Thyroid gland (tissue), 4 donors: Measurements from ENCODE around the gene ZNF182. TPM values are rescaled to one million over a fixed set of nuclear protein-coding genes. Genes with fewer than 3 reads are reported as not detected.
"Not testable (repeated sequence)": the region's sequence is repeated elsewhere in the genome, so short reads cannot be mapped to it uniquely, and the experiment has no call there.

Experiments
- DNase-seq, 2 donors: peaks; one replicate each; pipeline ENCODE4 v3.0.0-alpha.2; 2019
- H3K27ac ChIP-seq, 3 donors: fragments of 200-600 bp; sonication (generic); 1 replicate in 2 of 3; 2 replicates in 1 of 3; pipeline ENCODE4 v1.5.1; 2016 to 2019; ENCODE audit warnings: mild to moderate bottlenecking in 1 of 3, moderate library complexity in 1 of 3
- H3K27me3 ChIP-seq: fragments of 200-600 bp; sonication (generic); one replicate; pipeline ENCODE4 v1.5.1; 2019
- H3K36me3 ChIP-seq, 2 donors: fragments of 200-600 bp; sonication (generic); one replicate each; pipeline ENCODE4 v1.5.1; 2016 to 2019
- H3K4me1 ChIP-seq, 2 donors: fragments of 200-600 bp; sonication (generic); one replicate each; pipeline ENCODE4 v1.5.1; 2017 to 2019
- H3K4me3 ChIP-seq, 3 donors: fragments of 200-600 bp; sonication (generic); replicated peaks in 1 of 3; 1 replicate in 2 of 3; 2 replicates in 1 of 3; pipeline ENCODE4 v1.5.1; 2016; ENCODE audit warnings: mild to moderate bottlenecking in 1 of 3
- H3K9me3 ChIP-seq: fragments of 200-600 bp; sonication (generic); one replicate; pipeline ENCODE4 v1.5.1; 2017
- CTCF ChIP-seq, 6 experiments: fragments of 200-600 bp in 3 of 6; fragments of 450-650 bp in 3 of 6; sonication (generic) in 3 of 6; IDR thresholded peaks; one replicate each; pipeline ENCODE4 v1.5.1; 2016 to 2019; ENCODE audit warnings: antibody characterized with exemption in 6 of 6, mild to moderate bottlenecking in 2 of 6, inconsistent platforms in 1 of 6, moderate library complexity in 1 of 6
- POLR2A ChIP-seq, 2 donors: fragments of 450-650 bp; IDR thresholded peaks; one replicate each; pipeline ENCODE4 v1.6.1; 2017; ENCODE audit warnings: antibody characterized with exemption in 2 of 2, mild to moderate bottlenecking in 2 of 2, moderate library complexity in 1 of 2
- WGBS, 2 donors: methylation state at CpG; one replicate each; pipeline ENCODE4 v1.1.5; 2017; 5-methylcytosine and 5-hydroxymethylcytosine counted together
- intact Hi-C: fragments of 100-400 bp; cut with DNase I; formaldehyde crosslinking; loops from one replicate; pipeline ENCODE4 v1.15.1; 2023
- total RNA-seq, 4 donors: library from RNA; depleted of rRNA; stranded (reverse); fragments of >200 nt; gene quantifications; one replicate each; pipeline ENCODE4 v1.2.3, GENCODE V29; 2016

ZNF182 gene
- total RNA-seq, 4 donors from 2014 or later: 6.3 to 13.8 (median 10.0) TPM

DNA sequence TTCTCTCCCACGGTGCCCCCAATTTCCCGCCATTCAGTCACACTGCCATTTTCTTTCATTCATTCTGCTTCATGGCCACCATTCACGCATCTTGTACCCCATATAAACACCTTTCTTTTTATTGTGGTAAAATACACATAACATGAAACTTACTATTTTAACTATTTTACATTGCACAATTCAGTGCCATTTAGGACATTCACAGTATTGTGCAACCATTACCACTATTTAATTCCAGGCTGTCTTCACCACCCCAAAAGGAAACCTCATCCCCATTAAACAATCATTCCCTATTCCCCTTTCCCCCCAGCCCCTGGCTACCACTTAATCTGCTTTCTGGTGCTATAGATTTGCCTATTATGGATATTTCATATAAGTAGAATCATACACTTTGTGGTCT is 18.9 kb upstream of the ZNF182 start:
- WGBS, 2 donors: 96 to 97% methylated on average over 3 of the region's 3 CpGs
- TF ChIP-seq POLR2A (IDR thresholded peaks at IDR 0.05): no peak
- TF ChIP-seq CTCF (IDR thresholded peaks at IDR 0.05): no peak
- intact Hi-C loops: loop anchor here (10.0 kb wide), 1 partner anchor 188 kb away; the partner anchor contains the start of gene ZNF81
- Histone ChIP-seq H3K4me3 (no peak overlapping the region), H3K4me1 (no peaks in the 10 kb centered on the region), H3K9me3 (no peaks in the 10 kb centered on the region), H3K36me3 (no peaks in the 10 kb centered on the region), H3K27me3 (no peaks in the 10 kb centered on the region), H3K27ac (no peak overlapping the region)
- no peak for DNase-seq

GRCh38 chrX:48022100-48022499 is 18.3 kb upstream of the ZNF182 start:
- H3K4me3 ChIP-seq: no peak overlapping the region
- intact Hi-C loops: loop anchor here (10.0 kb wide), 1 partner anchor 187 kb away; the partner anchor contains the start of gene ZNF81
- H3K9me3 ChIP-seq: no peaks in the 10 kb centered on the region
- no peaks in the 10 kb centered on the region for H3K36me3 ChIP-seq
- H3K27ac ChIP-seq: peak overlapping the region in 2 of 3 donors; percentile 81 to 91
- H3K27me3 ChIP-seq: no peaks in the 10 kb centered on the region
- 65 to 74% methylated on average over 2 to 3 of the region's 3 CpGs for WGBS, 2 donors
- no peak for DNase-seq
- TF ChIP-seq POLR2A (IDR thresholded peaks at IDR 0.05) (no peak), CTCF (IDR thresholded peaks at IDR 0.05) (no peak)
- H3K4me1 ChIP-seq: no peaks in the 10 kb centered on the region

GRCh38 chrX:48021026-48021900 is 17.5 kb upstream of the ZNF182 start:
- intact Hi-C loops: loop anchor here (10.0 kb wide), 1 partner anchor 186 kb away; the partner anchor contains the start of gene ZNF81

GRCh38 chrX:48020472-48020871 is 16.7 kb upstream of the ZNF182 start:
- H3K27ac ChIP-seq: peak overlapping the region in 1 of 3 donors; percentile 91
- not testable (repeated sequence) for H3K9me3 ChIP-seq, H3K27me3 ChIP-seq, DNase-seq, H3K4me1 ChIP-seq, H3K36me3 ChIP-seq, H3K4me3 ChIP-seq
- WGBS, 2 donors: 56% methylated on average over 10 to 11 of the region's 11 CpGs
- intact Hi-C loops: loop anchor here (10.0 kb wide), 1 partner anchor 186 kb away; the partner anchor contains the start of gene ZNF81

More at GRCh38 chrX:48021026-48021900, 17.5 kb upstream of the ZNF182 start:
- Histone ChIP-seq H3K4me1 (no peaks in the 10 kb centered on the region), H3K9me3 (no peaks in the 10 kb centered on the region), H3K27me3 (no peaks in the 10 kb centered on the region), H3K27ac (peak overlapping the region; percentile 81 to 92 (median 91)), H3K4me3 (peak overlapping the region in 2 of 3 donors; percentile 22 to 44), H3K36me3 (no peaks in the 10 kb centered on the region)
- WGBS, 2 donors: 0 to 2% methylated on average over 30 of the region's 30 CpGs
- TF ChIP-seq CTCF (IDR thresholded peaks at IDR 0.05): no peak
- TF ChIP-seq POLR2A (IDR thresholded peaks at IDR 0.05): no peak
- DNase-seq: peak; percentile 63 to 73

- intact Hi-C loops: loop anchor here (10.0 kb wide), 1 partner anchor 185 kb away; the partner anchor contains the start of gene ZNF81
- no CpG with 5 or more reads among the region's 1 CpG for WGBS, 2 donors
- H3K36me3 ChIP-seq, H3K27me3 ChIP-seq, DNase-seq, H3K4me1 ChIP-seq, H3K4me3 ChIP-seq, H3K9me3 ChIP-seq, H3K27ac ChIP-seq: not testable (repeated sequence)
Measured at GRCh38 chrX:48019892-48020291, 16.1 kb upstream of the ZNF182 start.

- H3K4me1 ChIP-seq, H3K9me3 ChIP-seq, H3K27ac ChIP-seq, intact Hi-C loops, H3K27me3 ChIP-seq, H3K36me3 ChIP-seq, DNase-seq, H3K4me3 ChIP-seq: not testable (repeated sequence)
- no CpG with 5 or more reads among the region's 46 CpGs for WGBS, 2 donors
Measured at GRCh38 chrX:48016583-48017310, 13.0 kb upstream of the ZNF182 start.

DNA sequence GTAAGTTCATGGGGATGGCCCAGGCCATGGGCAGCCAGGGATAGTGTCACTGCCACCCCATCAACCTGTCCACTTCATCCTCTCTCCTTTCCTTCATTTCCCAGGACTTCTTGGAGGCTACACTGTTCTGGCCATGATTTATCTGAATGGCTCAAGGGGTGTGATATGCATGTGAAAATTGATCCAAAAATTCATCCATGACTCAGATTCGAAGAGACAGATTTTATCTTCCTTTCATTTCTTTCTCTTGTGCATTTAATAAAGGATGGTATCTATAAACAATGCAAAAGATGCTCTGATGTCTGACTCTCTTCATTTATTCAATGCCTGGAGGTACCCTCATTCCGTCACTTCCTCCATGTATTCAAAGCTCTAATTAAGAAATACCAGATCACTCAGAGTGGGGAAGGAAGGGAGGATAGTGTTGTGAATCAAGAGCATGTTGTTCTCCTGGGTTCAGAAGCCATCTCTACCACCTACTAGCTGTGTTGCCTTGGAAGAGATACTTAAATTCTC is 5.7 kb upstream of the ZNF182 start:
- DNase-seq, intact Hi-C loops, H3K4me1 ChIP-seq, H3K4me3 ChIP-seq, H3K27ac ChIP-seq, H3K27me3 ChIP-seq, H3K36me3 ChIP-seq, H3K9me3 ChIP-seq: not testable (repeated sequence)
- WGBS, 2 donors: no CpG with 5 or more reads among the region's 2 CpGs

GRCh38 chrX:48006688-48007087 is 2.9 kb upstream of the ZNF182 start, which contains the start of gene SPACA5:
SPACA5 (plus strand) TSS chrX:48006988; CDS start chrX:48007803, 815 bp downstream.
- H3K27me3 ChIP-seq, H3K4me1 ChIP-seq, H3K4me3 ChIP-seq, H3K36me3 ChIP-seq, H3K27ac ChIP-seq, intact Hi-C loops, H3K9me3 ChIP-seq, DNase-seq: not testable (repeated sequence)
- no CpG with 5 or more reads among the region's 8 CpGs for WGBS, 2 donors
